ENCODE measurements around the gene BMP8A.
A peak's percentile ranks its signal among the peaks of the same experiment; 100 is the strongest.
"Not testable (repeated sequence)": the region's sequence is repeated elsewhere in the genome, so short reads cannot be mapped to it uniquely, and the experiment has no call there.

The BMP8A gene

GRCh38 chr1:39508266-39508665 is 16.8 kb downstream of the BMP8A start:
- no peak for DNase-seq

DNA sequence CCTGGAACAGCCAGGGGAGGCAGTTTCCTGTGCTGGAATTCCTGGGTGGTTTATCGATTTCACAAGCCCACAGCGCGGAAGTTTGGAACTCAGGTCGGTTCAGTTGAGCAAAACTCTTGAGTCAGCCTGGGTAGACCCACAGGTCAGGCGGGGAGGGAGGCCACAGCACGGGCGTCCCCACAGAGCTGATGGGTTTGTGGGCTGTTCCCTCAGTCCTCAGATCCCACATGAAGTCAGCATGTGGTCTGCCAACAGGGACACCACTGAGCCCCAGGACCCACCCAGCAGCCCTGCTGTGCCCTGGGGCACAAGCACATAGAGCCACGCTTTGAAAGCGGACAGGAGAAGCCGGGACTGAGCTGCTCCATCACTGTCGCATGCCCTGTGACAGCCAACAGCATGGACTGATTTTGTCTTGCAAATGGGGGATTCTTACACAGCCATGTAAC is 17.4 kb downstream of the BMP8A start:
- DNase-seq, result no peak

DNA sequence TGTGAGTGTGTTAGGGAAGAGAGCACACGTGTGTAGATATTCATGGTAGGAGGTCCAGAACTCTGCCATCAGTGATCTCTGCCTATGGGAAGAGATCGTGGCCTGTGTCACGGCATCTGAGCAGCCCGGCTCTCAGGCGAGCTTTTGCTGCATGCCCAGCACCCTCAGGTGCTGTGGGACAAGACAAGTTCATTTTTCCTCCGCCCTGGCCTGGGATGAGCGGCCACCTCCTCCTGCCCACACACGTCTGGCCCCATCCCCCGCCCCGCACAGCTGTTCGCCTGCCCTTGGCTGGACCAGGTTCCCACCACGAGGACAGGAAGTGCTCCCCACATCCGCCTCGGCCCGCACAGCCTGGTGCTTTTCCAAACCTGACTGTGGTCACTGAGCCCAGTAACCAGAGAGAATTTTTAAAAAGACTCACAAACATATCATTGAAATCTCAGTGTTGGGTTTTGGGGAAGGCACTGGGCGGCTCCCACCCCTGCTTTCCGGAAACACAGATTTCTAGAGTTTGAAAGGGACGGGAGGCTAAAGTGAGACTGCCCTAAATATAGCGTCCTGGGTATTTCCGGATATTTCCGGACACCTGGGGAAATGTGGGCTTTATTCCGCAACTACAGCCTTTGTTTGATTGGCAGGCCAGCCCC is 18.0 kb downstream of the BMP8A start:
- DNase-seq, result no peak

DNA sequence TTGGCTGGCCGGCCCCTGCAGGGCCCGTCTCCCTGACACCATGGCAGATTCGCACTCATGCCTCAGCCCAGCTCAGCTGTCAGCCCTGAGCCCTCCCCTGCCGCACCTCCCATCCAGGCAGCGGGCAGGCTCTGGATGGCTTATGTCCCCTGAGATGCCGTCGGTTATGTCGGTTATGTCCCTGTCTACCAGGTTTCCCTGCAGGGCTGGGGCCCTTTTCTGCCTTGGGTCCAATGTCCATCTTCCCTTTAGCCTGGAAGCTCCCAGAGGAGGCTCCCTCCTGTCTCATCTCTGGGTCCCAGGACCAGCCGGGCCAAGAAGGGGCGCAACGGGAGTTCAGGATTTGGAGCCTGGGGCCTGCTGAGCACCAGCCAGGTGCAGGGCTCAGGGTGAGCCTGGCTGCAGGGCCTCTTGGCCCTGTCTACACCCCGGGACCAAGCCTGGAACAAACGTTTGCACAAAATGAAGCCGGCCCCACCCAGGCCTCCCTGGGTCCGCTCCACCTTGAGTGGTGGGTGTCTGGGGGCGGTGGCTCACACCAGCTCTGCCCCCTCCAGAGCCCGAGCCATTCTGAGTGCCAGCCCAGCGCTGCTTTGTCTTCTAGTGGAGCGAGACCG is 19.2 kb downstream of the BMP8A start:
- not testable (repeated sequence) for DNase-seq

GRCh38 chr1:39511477-39511876 is 20.0 kb downstream of the BMP8A start:
- DNase-seq, result not testable (repeated sequence)

GRCh38 chr1:39512234-39512847 is 20.9 kb downstream of the BMP8A start:
- not testable (repeated sequence) for DNase-seq

DNA sequence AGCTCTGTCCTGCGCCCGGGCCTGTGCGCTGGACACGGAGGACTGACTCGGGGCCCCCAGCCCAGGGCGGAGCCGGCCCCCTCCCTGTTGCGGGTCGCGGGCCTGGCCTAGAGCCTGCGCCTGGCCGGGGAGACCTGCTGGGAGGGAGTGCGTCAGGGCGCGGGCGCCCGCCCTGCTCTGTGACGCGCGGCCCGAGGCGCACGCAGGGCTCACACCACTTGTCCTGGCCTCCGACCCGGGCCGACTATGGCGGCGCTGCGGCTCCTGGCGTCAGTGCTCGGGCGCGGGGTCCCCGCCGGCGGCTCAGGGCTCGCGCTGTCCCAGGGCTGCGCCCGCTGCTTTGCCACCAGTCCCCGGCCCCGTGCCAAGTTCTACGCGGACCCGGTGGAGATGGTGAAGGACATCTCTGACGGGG is 23.3 kb downstream of the BMP8A start:
- DNase-seq, result not testable (repeated sequence)

- peak in 1 of 2 experiments; percentile 21 for DNase-seq
Measured at GRCh38 chr1:39515131-39516086, 24.0 kb downstream of the BMP8A start.

- DNase-seq, result not testable (repeated sequence)
Measured at GRCh38 chr1:39516841-39517240, 25.4 kb downstream of the BMP8A start.

DNA sequence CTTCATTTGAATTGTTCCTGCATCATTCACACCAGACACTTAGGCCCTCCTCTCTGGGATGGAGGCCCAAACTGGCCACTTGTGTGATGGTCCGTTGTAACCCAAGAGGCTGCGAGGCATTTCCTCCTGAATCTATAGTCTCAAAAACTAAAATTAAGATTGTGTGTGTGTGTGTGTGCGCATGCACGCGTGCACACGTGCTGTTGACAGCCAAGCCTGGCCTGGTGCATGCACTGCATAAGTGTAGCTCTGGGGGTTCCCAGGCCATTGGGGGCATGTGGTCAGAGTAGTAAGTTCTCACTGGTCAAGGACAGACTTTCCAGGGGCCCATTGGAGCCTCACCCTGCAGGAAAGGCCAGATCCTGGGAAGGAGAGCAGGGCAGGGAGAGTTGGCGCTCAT is 26.5 kb downstream of the BMP8A start:
- not testable (repeated sequence) for DNase-seq

- not testable (repeated sequence) for DNase-seq
Measured at GRCh38 chr1:39519376-39519775, 27.9 kb downstream of the BMP8A start.

DNA sequence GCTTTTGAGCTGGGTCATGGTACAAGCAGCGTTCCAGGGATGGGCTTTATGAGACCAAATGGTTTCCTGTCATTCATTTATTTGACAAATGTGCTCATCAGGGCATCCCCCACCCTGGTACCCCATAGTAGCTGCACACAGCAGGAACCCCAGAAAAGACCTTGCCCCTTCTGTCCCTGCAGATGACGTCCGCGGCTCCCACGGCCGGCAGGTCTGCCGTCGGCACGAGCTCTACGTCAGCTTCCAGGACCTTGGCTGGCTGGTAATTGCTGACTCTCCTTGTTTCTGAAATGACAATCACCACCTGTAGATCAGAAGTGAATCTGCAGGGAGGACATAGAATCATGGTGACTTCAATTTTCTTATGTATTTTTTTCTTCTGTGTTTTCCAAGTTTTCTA is 30.8 kb downstream of the BMP8A start:
- DNase-seq, result not testable (repeated sequence)

DNA sequence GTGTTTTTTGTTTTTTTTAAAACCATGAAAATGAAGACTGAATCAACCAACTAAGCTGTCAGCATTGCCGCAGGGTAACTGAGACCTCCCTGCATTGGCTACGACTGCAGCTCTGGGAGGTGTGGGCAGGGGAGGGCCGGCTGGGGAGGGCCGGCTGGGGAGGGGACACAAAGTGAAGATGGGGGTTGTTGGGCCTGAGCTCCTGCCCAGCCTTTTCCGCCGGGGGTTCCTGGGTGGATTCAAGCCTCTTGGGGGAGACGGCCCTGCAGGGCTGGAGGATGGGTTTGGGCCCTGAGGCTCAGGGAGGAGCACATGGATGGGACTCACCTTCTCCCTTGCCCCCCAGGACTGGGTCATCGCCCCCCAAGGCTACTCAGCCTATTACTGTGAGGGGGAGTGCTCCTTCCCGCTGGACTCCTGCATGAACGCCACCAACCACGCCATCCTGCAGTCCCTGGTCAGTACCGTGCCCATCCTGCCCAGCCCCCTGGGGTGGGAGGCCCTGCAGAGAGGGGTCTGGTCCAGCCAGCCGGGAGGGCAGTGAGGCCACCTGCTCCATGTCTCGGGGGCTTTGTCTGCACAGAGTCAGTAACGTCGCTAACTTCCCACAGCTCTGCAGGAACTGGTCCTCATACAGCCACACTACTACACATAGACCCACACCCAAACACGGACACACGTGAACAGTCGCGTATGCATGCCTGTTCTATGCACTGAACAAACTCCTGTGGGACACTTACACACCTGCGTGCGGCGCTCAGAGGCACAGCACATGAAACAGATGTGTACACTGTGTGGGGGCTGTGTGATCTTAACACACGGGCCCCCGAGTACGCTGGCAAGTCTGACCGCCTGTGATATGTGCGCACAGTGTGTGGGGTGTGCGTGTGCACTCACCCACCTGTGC is 31.5 kb downstream of the BMP8A start:
- DNase-seq, result no peak

- no peak for DNase-seq
Measured at GRCh38 chr1:39524171-39524570, 32.7 kb downstream of the BMP8A start.

- no peak for DNase-seq
Measured at GRCh38 chr1:39524591-39525365, 33.3 kb downstream of the BMP8A start.

DNA sequence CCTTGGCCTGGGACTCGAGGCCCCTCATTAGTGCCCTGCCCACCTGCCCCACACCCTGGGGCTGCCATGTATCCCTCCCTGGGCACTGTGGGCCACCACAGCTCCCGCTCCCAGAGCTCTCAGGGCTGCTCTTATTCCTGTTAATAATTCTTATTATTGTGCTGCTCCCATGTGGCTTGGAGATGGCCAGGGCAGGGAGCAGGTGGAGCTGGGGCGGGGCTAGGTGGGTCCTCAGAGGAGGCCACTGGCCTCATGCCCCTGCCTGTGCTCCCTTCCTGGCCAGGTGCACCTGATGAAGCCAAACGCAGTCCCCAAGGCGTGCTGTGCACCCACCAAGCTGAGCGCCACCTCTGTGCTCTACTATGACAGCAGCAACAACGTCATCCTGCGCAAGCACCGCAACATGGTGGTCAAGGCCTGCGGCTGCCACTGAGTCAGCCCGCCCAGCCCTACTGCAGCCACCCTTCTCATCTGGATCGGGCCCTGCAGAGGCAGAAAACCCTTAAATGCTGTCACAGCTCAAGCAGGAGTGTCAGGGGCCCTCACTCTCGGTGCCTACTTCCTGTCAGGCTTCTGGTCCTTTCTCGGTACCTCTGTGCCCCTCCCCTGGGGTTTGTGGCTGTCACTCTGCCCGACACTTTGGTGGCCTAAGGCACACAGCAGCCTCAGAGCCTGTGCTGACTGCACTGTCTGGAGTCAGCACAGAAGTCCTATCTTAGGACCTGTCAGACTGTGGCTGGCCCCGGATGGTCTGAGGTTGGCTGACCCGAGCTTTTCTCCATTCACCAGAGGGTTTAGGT is 34.1 kb downstream of the BMP8A start:
- no peak for DNase-seq

DNA sequence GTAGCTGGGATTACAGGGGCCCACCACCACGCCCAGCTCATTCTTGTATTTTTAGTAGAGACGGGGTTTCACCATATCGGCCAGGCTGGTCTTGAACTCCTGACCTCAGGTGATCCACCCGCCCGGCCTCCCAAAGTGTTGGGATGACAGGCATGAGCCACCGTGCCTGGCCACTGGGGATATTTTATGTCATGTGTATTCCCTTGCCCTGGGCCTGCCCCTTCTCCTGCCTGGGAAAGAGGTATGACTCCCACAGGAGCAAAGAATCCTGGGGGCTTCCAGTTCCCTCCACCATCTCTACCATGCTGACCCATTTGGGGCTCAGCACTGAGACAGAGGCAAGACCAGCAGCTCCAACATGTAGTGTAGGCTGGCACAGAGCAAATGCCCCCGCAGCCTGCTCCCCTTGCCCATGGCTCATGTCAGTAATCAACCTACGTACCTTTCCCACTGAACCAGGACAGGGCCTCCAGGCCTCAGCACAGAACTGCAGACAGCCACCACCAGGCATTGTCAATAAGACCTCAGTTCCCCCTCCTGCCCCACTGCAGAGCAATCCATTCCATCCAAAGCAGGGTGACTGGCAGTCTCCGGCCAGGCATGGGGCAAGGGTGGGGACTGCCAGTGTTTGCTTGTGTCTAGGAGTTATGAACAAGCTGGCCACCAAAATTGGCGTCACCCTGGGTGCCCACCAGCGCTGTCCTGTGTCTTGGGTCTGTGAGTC is 35.2 kb downstream of the BMP8A start:
- no peak for DNase-seq

GRCh38 chr1:39527190-39527579 is 35.7 kb downstream of the BMP8A start:
- DNase-seq, result not testable (repeated sequence)

DNA sequence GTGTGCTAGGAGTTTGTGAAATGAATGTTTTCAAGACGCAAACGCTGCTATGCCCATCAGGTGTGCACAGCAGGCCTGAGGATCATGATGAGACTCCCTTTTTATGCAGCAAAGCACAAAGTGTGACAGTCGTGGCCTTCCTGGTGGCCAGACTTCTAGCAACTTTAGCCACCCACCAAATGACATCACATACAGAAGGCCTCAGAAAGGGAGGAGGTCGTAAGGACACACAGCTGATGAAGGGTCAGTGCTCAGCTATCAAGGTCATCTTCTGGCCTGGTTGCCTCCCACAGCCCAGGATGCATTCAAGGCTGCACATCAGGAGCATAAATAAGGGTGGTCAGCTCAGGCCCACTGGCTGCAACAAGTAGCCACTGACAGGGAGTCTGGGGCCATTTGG is 36.6 kb downstream of the BMP8A start:
- DNase-seq, result no peak
